ENCODE data around the gene TMEM43. TPM values are rescaled to one million over a fixed set of nuclear protein-coding genes. Genes with fewer than 3 reads are reported as not detected.

Gene TMEM43
- polyA plus RNA-seq, 1 experiment: 246 TPM

- no peak for DNase-seq (ENCODE audit: low read depth)
- no peak overlapping the region for H3K4me3 ChIP-seq (ENCODE audit: low read depth, low read length)
- ChIA-PET CTCF (interaction anchor here (1.0 to 1.5 kb wide), 2 partner anchors 17 to 246 kb away, joined by 3 to 7 read pairs; no protein-coding TSS in a partner anchor), POLR2A (no interaction called here)
- TF ChIP-seq CTCF (IDR thresholded peaks at IDR 0.05; ENCODE audit: insufficient read depth, low read depth, low read length): no peak
- H3K27me3 ChIP-seq (ENCODE audit: control insufficient read depth, insufficient read depth, low read length): no peaks in the 10 kb centered on the region
- peaks cover 30% of the 10 kb centered on the region for H3K36me3 ChIP-seq (ENCODE audit: control insufficient read depth, insufficient read depth, low read length)
These were observed 17.9 kb downstream of the TMEM43 start for GRCh38 chr3:14142567-14143270.

GRCh38 chr3:14143271-14144225 is 18.7 kb downstream of the TMEM43 start:
- peak; percentile 92 for DNase-seq (ENCODE audit: low read depth)
- H3K36me3 ChIP-seq (ENCODE audit: control insufficient read depth, insufficient read depth, low read length): peaks cover 35% of the 10 kb centered on the region
- ChIA-PET CTCF (interaction anchor here (1.0 to 2.7 kb wide), 4 partner anchors 12 to 247 kb away, joined by 3 to 7 read pairs (median 6); partner anchors contain the start of genes LSM3 and XPC), POLR2A (interaction anchor here (0.7 to 1.6 kb wide), 2 partner anchors 35 to 382 kb away, joined by 4 to 9 read pairs; partner anchors contain the start of genes LSM3 and XPC)
- H3K4me3 ChIP-seq (ENCODE audit: low read depth, low read length): no peak overlapping the region
- no peaks in the 10 kb centered on the region for H3K27me3 ChIP-seq (ENCODE audit: control insufficient read depth, insufficient read depth, low read length)
- TF ChIP-seq CTCF (IDR thresholded peaks at IDR 0.05; ENCODE audit: insufficient read depth, low read depth, low read length): no peak

GRCh38 chr3:14144423-14145075 is 19.7 kb downstream of the TMEM43 start:
- H3K4me3 ChIP-seq (ENCODE audit: low read depth, low read length): no peak overlapping the region
- H3K27me3 ChIP-seq (ENCODE audit: control insufficient read depth, insufficient read depth, low read length): no peaks in the 10 kb centered on the region
- DNase-seq (ENCODE audit: low read depth): peak; percentile 99
- peaks cover 29% of the 10 kb centered on the region for H3K36me3 ChIP-seq (ENCODE audit: control insufficient read depth, insufficient read depth, low read length)
- CTCF ChIA-PET: interaction anchor here (0.7 to 2.7 kb wide), 5 partner anchors 13 to 59 kb away, joined by 3 to 7 read pairs (median 4); partner anchors contain the start of genes LSM3 and XPC
- no peak for TF ChIP-seq CTCF (IDR thresholded peaks at IDR 0.05; ENCODE audit: insufficient read depth, low read depth, low read length)
- POLR2A ChIA-PET: interaction anchor here (0.5 to 1.6 kb wide), 2 partner anchors 34 to 111 kb away, joined by 3 to 4 read pairs; partner anchors contain the start of genes LSM3 and XPC

GRCh38 chr3:14145236-14145635 is 20.4 kb downstream of the TMEM43 start:
- H3K27me3 ChIP-seq (ENCODE audit: control insufficient read depth, insufficient read depth, low read length): no peaks in the 10 kb centered on the region
- no peak for TF ChIP-seq CTCF (IDR thresholded peaks at IDR 0.05; ENCODE audit: insufficient read depth, low read depth, low read length)
- ChIA-PET POLR2A (interaction anchor here (0.5 to 1.6 kb wide), 2 partner anchors 33 to 111 kb away, joined by 3 to 4 read pairs; partner anchors contain the start of genes LSM3 and XPC), CTCF (interaction anchor here (0.7 to 2.7 kb wide), 5 partner anchors 14 to 58 kb away, joined by 3 to 7 read pairs (median 4); partner anchors contain the start of gene XPC)
- H3K36me3 ChIP-seq (ENCODE audit: control insufficient read depth, insufficient read depth, low read length): peaks cover 28% of the 10 kb centered on the region
- DNase-seq (ENCODE audit: low read depth): no peak
- no peak overlapping the region for H3K4me3 ChIP-seq (ENCODE audit: low read depth, low read length)
